ENCODE measurements around the gene CAPS.

DNA sequence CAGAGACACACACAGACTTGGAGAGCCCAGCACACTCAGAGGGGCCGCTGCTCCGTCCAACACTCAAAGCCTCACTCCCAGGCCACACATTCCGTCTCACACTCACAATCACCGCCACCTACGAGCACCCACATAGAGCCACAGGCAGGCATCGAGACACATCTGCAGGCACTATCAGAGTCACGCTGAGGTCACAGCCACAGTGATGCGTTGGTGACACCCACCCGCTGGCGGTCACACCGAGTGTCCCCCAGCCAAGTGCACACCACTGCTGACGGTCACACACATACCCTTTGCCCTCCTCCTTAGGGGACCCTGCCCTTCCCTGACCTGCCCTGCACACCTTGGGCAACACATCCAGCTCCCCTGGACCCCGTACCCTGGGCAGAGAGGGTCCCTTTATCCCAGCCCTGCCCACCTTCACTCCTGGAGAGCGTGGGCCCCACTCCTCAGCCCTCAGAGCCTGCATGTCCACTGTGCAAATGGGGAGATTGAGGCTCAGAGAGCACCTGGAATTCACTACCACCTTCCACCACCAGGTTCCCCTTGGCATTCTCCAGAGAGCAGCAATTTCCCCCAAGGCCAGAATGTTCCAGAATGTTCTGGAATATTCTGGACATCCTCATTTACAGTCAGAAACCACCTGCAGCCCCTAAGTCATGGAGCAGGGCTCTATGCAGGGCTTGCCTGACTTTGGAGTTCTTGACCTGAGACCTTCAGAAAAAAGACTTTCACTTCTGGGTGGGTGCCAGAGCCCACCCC, 49.1 kb upstream of the CAPS start:
- no peak for TF ChIP-seq ZNF274 (IDR thresholded peaks at IDR 0.05; ENCODE audit: low read depth, low read length)
- TF ChIP-seq YY1 (IDR thresholded peaks at IDR 0.05; ENCODE audit: insufficient read depth, insufficient read length) = no peak
- TF ChIP-seq SUZ12 (IDR thresholded peaks at IDR 0.05; ENCODE audit: extremely low read depth, insufficient read depth, insufficient read length) = no peak

Data from NT2/D1 (cell line).